ENCODE data around the gene ZNF474. TPM values are rescaled to one million over a fixed set of nuclear protein-coding genes. Genes with fewer than 3 reads are reported as not detected.

ZNF474 gene
- total RNA-seq, 4 donors from 2014 or later = 0.52 to 1.3 (median 1.0) TPM

- 87 to 94% methylated on average over 2 of the region's 4 CpGs for whole genome bisulfite sequencing, 2 donors (ENCODE audit: low coverage in 1 of 2)
- Histone ChIP-seq H3K9me3 (no peaks in the 10 kb centered on the region), H3K36me3 (no peaks in the 10 kb centered on the region), H3K4me1 (no peaks in the 10 kb centered on the region), H3K4me3 (no peak overlapping the region), H3K27me3 (no peaks in the 10 kb centered on the region), H3K27ac (no peak overlapping the region)
- no peak for ATAC-seq
- no peak for TF ChIP-seq EP300 (IDR thresholded peaks at IDR 0.05)
- no peak for TF ChIP-seq POLR2A (IDR thresholded peaks at IDR 0.05)
- TF ChIP-seq POLR2AphosphoS5 (IDR thresholded peaks at IDR 0.05) = no peak
- TF ChIP-seq CTCF (IDR thresholded peaks at IDR 0.05) = no peak
Measured at GRCh38 chr5:122107016-122107415, 22.3 kb upstream of the ZNF474 start.

DNA sequence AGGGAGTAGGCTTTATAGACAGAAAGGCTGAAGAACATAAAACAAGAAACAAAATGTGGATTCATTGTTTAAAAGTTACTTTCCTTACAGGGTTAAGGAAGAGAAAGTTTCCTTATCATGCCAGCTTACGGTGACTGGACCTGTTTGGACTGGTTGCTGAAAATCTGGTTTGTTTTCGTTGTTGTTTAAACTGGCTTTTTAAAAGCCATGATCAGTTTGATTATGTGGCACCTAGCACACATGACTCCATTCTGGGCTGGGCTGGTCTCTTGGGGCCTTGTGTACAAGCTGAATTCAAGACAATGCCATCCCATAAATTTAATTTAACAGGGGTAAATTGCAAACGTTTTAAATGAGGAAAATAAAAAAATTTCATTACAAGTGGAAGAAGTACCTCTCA is 18.4 kb upstream of the ZNF474 start:
- ATAC-seq = no peak
- Histone ChIP-seq H3K9me3 (no peaks in the 10 kb centered on the region), H3K4me3 (no peak overlapping the region), H3K4me1 (no peaks in the 10 kb centered on the region), H3K27ac (no peak overlapping the region), H3K27me3 (no peaks in the 10 kb centered on the region), H3K36me3 (no peaks in the 10 kb centered on the region)
- TF ChIP-seq POLR2AphosphoS5 (IDR thresholded peaks at IDR 0.05) = no peak
- no peak for TF ChIP-seq CTCF (IDR thresholded peaks at IDR 0.05)
- TF ChIP-seq POLR2A (IDR thresholded peaks at IDR 0.05) = no peak
- no peak for TF ChIP-seq EP300 (IDR thresholded peaks at IDR 0.05)
- 47 to 70% methylated on average over 2 to 3 of the region's 3 CpGs for WGBS, 2 donors (ENCODE audit: low coverage in 1 of 2)

GRCh38 chr5:122111460-122111859 is 17.9 kb upstream of the ZNF474 start:
- H3K27ac ChIP-seq = no peak overlapping the region
- no peaks in the 10 kb centered on the region for H3K4me1 ChIP-seq
- 68 to 80% methylated on average over 4 of the region's 5 CpGs for WGBS, 2 donors (ENCODE audit: low coverage in 1 of 2)
- no peaks in the 10 kb centered on the region for H3K9me3 ChIP-seq
- no peaks in the 10 kb centered on the region for H3K27me3 ChIP-seq
- H3K4me3 ChIP-seq = no peak overlapping the region
- TF ChIP-seq POLR2AphosphoS5 (IDR thresholded peaks at IDR 0.05) (no peak), EP300 (IDR thresholded peaks at IDR 0.05) (no peak), POLR2A (IDR thresholded peaks at IDR 0.05) (no peak), CTCF (IDR thresholded peaks at IDR 0.05) (no peak)
- ATAC-seq = no peak
- H3K36me3 ChIP-seq = no peaks in the 10 kb centered on the region

GRCh38 chr5:122112063-122112462 is 17.3 kb upstream of the ZNF474 start:
- no peak for ATAC-seq
- Histone ChIP-seq H3K36me3 (no peaks in the 10 kb centered on the region), H3K4me3 (no peak overlapping the region), H3K9me3 (no peaks in the 10 kb centered on the region), H3K27me3 (no peaks in the 10 kb centered on the region), H3K4me1 (no peaks in the 10 kb centered on the region), H3K27ac (no peak overlapping the region)
- TF ChIP-seq EP300 (IDR thresholded peaks at IDR 0.05) (no peak), POLR2AphosphoS5 (IDR thresholded peaks at IDR 0.05) (no peak)
- WGBS, 2 donors (ENCODE audit: low coverage in 1 of 2) = 57% methylated on average over 3 of the region's 3 CpGs; no CpG with 5 or more reads in 1 of the 2 donors

DNA sequence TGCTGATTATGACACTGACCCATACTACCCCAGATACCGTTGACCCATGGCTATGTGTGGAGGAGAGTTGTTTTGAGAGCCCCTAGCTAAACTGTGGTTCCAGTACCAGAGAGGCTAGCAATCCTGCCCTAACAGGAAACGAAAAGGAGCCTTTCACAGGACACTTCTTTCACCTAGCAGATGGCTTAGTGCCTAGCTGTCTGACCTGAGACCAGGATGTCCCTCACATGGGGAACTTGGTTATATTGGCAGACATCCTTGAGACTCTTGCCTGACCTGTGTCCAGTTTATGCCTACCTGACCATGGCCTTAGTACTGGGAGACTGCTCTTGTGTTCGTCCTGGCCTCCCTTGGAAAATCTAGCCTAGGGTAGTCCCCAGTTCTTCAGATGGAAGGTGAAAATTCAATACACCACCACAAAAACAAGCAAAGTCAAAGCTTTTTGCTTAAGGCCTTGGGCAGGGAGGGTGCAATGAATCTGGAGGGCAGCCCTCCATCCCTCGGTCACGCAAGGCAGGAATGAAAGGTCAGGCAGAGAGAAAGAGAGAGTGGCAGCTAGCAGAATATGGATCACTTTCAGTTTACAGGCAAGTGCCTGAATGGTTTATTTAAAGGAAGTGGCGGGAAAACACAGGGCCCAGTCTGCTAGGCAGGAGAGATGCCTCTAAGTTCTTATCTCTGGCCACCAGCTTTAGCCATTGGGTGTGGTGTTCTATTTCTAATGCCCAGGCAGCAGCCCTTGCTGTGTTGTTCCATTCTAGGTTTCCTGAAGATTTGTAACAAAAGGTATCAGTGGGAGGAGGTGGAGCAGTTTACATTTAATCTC is 16.4 kb upstream of the ZNF474 start:
- no peak for ATAC-seq
- no peaks in the 10 kb centered on the region for H3K9me3 ChIP-seq
- 86 to 100% methylated on average over 2 to 3 of the region's 6 CpGs for WGBS, 2 donors (ENCODE audit: low coverage in 1 of 2)
- TF ChIP-seq CTCF (IDR thresholded peaks at IDR 0.05) = no peak
- no peak for TF ChIP-seq POLR2AphosphoS5 (IDR thresholded peaks at IDR 0.05)
- H3K27me3 ChIP-seq = no peaks in the 10 kb centered on the region
- H3K36me3 ChIP-seq = no peaks in the 10 kb centered on the region
- no peak overlapping the region for H3K4me3 ChIP-seq
- H3K27ac ChIP-seq = no peak overlapping the region
- H3K4me1 ChIP-seq = no peaks in the 10 kb centered on the region
